GM21529 (cell line): ENCODE data around the gene SMIM13.

Experiments
- ATAC-seq: cut with Tn5 transposase; IDR thresholded peaks from one replicate; pipeline ENCODE4 v1.9.1; 2021; ENCODE audit not compliant: unreplicated experiment

The SMIM13 gene

DNA sequence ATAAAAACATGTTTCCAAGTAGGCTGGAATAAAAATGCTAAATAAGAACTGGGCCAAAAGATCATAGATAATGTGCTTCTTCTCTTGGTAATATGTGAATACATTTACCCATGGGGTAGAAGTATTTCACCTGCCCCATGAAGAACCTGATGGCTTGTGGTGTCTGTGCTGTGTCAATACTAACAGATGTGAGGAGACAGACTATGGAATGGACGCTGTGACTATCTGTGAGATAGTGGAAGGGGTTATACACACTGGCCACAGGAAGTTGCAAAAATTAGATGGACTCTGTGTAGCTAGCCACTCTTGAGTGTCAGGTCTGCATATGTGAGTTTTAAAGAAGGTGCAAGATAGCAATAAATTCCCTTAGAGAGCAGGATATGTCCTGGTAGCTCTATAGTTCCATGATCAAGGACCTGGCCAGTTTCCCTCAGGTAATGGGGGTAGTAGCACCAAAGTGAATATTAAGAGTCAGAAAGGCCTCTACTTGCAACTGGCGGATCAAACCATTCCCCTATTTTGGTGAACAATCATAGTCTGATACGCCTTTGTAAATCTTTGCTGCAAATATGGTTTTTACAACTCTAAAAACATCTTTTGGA lies 90.2 kb downstream of the SMIM13 start:
- no peak for ATAC-seq

- ATAC-seq, result no peak
Measured at GRCh38 chr6:11185204-11185842, 91.7 kb downstream of the SMIM13 start.

- ATAC-seq, result no peak
Measured at GRCh38 chr6:11187301-11187700, 93.7 kb downstream of the SMIM13 start.
